Neural cell (in vitro differentiated cells): Measurements from ENCODE around the gene SSR4.

Source experiments
- EZH2 ChIP-seq: fragments of 200-600, 300-800 bp; shearing (Covaris generic), sonication (generic); IDR thresholded peaks from 2 replicates; pipeline ENCODE4 v1.6.1; 2014; ENCODE audit warnings: antibody characterized with exemption, low read length, borderline replicate concordance, mild to moderate bottlenecking; ENCODE audit not compliant: insufficient read depth, poor library complexity, severe bottlenecking
- MXI1 ChIP-seq: fragments of 450-650 bp; conservative IDR thresholded peaks from 2 replicates; pipeline ENCODE4 v1.6.1; 2014; ENCODE audit warnings: antibody characterized with exemption, mild to moderate bottlenecking; ENCODE audit not compliant: poor library complexity, severe bottlenecking
- POLR2AphosphoS5 ChIP-seq: IDR thresholded peaks from 2 replicates; pipeline ENCODE4 v1.6.1; 2012
- SMC3 ChIP-seq: fragments of 450-650 bp; conservative IDR thresholded peaks from 2 replicates; pipeline ENCODE4 v1.6.1; 2014; ENCODE audit warnings: antibody characterized with exemption, mild to moderate bottlenecking, moderate library complexity; ENCODE audit not compliant: poor library complexity
- TAF1 ChIP-seq: IDR thresholded peaks from 2 replicates; pipeline ENCODE4 v1.6.1; 2012; ENCODE audit warnings: low read depth
- TF ChIP-seq, protein P1 (sequence below): fragments of 450-650 bp; IDR thresholded peaks from 2 replicates; pipeline ENCODE4 v1.5.1; 2014; ENCODE audit warnings: antibody characterized with exemption, mild to moderate bottlenecking, moderate library complexity; ENCODE audit not compliant: poor library complexity, severe bottlenecking
- TF ChIP-seq, protein P2 (sequence below): IDR thresholded peaks from 2 replicates; pipeline ENCODE4 v1.6.1; 2012; ENCODE audit warnings: borderline replicate concordance

- TF ChIP-seq EZH2 = no peak
- TF ChIP-seq, protein P1, sequence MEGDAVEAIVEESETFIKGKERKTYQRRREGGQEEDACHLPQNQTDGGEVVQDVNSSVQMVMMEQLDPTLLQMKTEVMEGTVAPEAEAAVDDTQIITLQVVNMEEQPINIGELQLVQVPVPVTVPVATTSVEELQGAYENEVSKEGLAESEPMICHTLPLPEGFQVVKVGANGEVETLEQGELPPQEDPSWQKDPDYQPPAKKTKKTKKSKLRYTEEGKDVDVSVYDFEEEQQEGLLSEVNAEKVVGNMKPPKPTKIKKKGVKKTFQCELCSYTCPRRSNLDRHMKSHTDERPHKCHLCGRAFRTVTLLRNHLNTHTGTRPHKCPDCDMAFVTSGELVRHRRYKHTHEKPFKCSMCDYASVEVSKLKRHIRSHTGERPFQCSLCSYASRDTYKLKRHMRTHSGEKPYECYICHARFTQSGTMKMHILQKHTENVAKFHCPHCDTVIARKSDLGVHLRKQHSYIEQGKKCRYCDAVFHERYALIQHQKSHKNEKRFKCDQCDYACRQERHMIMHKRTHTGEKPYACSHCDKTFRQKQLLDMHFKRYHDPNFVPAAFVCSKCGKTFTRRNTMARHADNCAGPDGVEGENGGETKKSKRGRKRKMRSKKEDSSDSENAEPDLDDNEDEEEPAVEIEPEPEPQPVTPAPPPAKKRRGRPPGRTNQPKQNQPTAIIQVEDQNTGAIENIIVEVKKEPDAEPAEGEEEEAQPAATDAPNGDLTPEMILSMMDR = no peak
- no peak for TF ChIP-seq POLR2AphosphoS5
- no peak for TF ChIP-seq TAF1
- no peak for TF ChIP-seq SMC3
- no peak for TF ChIP-seq MXI1
- TF ChIP-seq, protein P2, sequence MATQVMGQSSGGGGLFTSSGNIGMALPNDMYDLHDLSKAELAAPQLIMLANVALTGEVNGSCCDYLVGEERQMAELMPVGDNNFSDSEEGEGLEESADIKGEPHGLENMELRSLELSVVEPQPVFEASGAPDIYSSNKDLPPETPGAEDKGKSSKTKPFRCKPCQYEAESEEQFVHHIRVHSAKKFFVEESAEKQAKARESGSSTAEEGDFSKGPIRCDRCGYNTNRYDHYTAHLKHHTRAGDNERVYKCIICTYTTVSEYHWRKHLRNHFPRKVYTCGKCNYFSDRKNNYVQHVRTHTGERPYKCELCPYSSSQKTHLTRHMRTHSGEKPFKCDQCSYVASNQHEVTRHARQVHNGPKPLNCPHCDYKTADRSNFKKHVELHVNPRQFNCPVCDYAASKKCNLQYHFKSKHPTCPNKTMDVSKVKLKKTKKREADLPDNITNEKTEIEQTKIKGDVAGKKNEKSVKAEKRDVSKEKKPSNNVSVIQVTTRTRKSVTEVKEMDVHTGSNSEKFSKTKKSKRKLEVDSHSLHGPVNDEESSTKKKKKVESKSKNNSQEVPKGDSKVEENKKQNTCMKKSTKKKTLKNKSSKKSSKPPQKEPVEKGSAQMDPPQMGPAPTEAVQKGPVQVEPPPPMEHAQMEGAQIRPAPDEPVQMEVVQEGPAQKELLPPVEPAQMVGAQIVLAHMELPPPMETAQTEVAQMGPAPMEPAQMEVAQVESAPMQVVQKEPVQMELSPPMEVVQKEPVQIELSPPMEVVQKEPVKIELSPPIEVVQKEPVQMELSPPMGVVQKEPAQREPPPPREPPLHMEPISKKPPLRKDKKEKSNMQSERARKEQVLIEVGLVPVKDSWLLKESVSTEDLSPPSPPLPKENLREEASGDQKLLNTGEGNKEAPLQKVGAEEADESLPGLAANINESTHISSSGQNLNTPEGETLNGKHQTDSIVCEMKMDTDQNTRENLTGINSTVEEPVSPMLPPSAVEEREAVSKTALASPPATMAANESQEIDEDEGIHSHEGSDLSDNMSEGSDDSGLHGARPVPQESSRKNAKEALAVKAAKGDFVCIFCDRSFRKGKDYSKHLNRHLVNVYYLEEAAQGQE = no peak
Measured at GRCh38 chrX:153773218-153773611, 21.3 kb upstream of the SSR4 start.
